Measurements from ENCODE around the gene SEL1L2.

The SEL1L2 gene

DNA sequence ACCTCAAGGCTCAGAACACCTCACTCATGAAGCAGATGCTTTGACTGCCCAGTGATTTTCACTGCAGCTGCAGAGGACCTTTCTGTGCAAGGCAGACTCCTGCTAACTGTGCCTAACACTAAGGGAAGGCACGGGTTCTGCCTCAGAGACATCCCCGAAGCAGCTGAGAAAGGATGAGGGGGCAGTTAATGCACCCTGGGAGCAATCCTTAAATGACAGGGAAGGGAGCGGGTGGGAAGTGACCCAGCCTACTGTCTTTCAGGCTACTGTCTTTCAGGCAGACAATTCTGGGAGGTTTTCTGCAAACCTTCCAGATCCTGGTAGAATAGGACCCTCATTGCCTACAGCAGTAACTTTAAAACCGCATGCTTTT, 150.3 kb downstream of the SEL1L2 start:
- no peak overlapping the region for H3K9ac ChIP-seq
- H3K79me2 ChIP-seq = no peaks in the 10 kb centered on the region
- no peaks in the 10 kb centered on the region for H3K4me1 ChIP-seq
- H3K27ac ChIP-seq = no peak overlapping the region
- H3K9me3 ChIP-seq (ENCODE audit: control insufficient read depth, low read length) = no peaks in the 10 kb centered on the region
- no peak overlapping the region for H2AFZ ChIP-seq
- TF ChIP-seq, protein P1, sequence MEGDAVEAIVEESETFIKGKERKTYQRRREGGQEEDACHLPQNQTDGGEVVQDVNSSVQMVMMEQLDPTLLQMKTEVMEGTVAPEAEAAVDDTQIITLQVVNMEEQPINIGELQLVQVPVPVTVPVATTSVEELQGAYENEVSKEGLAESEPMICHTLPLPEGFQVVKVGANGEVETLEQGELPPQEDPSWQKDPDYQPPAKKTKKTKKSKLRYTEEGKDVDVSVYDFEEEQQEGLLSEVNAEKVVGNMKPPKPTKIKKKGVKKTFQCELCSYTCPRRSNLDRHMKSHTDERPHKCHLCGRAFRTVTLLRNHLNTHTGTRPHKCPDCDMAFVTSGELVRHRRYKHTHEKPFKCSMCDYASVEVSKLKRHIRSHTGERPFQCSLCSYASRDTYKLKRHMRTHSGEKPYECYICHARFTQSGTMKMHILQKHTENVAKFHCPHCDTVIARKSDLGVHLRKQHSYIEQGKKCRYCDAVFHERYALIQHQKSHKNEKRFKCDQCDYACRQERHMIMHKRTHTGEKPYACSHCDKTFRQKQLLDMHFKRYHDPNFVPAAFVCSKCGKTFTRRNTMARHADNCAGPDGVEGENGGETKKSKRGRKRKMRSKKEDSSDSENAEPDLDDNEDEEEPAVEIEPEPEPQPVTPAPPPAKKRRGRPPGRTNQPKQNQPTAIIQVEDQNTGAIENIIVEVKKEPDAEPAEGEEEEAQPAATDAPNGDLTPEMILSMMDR (IDR thresholded peaks at IDR 0.05) = no peak
- H3K4me2 ChIP-seq (ENCODE audit: low read length) = no peak overlapping the region
- H3K27me3 ChIP-seq (ENCODE audit: control insufficient read depth, insufficient read depth, low read length) = no peaks in the 10 kb centered on the region
- H3K4me3 ChIP-seq (ENCODE audit: low read depth, low read length) = no peak overlapping the region
- no peaks in the 10 kb centered on the region for H3K36me3 ChIP-seq (ENCODE audit: control insufficient read depth, insufficient read depth, low read length)

DNA sequence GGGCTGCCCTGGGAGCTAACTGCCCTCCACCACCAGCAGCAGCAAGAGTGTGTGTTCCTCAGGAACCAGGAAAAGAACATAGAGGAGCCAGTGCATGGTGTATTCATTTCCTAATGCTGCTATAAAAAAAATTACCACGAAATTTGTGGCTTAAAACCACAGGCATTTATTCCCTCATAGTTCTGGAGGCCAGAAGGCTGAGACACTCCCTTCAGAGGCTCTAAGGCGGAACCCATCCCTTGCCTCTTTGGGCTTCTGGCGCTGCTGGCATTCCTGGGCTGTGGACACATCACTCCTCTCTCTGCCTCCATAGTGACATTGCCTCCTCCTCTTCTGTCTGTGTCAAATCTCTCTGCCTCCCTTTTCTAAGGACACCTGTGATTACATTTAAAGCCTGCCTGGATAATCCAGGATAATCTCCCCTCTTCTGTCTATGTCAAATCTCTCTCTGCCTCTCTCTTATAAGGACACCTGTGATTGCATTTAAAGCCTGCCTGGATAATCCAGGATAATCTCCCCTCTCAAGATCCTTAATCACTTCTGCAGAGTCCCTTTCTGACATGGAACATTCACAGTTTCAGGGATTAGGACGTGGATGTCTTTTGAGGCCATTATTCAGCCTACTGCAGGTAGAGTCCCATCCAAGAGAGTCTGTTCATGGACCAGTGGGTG, 150.9 kb downstream of the SEL1L2 start:
- Histone ChIP-seq H3K79me2 (no peaks in the 10 kb centered on the region), H3K9me3 (ENCODE audit: control insufficient read depth, low read length) (no peaks in the 10 kb centered on the region), H3K27me3 (ENCODE audit: control insufficient read depth, insufficient read depth, low read length) (no peaks in the 10 kb centered on the region), H3K27ac (no peak overlapping the region), H3K4me3 (ENCODE audit: low read depth, low read length) (no peak overlapping the region), H2AFZ (no peak overlapping the region), H3K9ac (no peak overlapping the region), H3K36me3 (ENCODE audit: control insufficient read depth, insufficient read depth, low read length) (no peaks in the 10 kb centered on the region), H3K4me2 (ENCODE audit: low read length) (no peak overlapping the region), H3K4me1 (no peaks in the 10 kb centered on the region)
- TF ChIP-seq, protein P1 (IDR thresholded peaks at IDR 0.05) = no peak

DNA sequence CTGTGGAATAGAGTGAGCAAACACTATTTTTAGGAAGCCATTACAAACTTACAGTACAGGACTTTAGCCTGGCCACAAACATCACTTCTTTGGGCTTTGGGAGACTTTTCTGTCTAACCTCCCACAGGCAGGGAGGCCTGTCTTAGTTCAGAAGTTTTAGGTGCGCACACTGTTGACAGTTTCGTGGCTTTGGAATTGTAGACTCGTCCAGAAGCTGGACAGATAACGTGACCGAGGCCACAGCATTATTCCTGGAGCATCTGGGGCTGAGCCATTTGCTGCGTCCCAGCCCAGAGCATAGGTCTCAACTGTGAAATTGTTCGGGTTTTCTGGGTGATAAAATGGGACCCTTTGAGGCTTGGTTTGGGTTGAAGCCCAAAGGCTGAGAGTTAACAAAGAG, 151.8 kb downstream of the SEL1L2 start:
- no peak overlapping the region for H3K4me3 ChIP-seq (ENCODE audit: low read depth, low read length)
- no peaks in the 10 kb centered on the region for H3K27me3 ChIP-seq (ENCODE audit: control insufficient read depth, insufficient read depth, low read length)
- H3K36me3 ChIP-seq (ENCODE audit: control insufficient read depth, insufficient read depth, low read length) = no peaks in the 10 kb centered on the region
- no peaks in the 10 kb centered on the region for H3K9me3 ChIP-seq (ENCODE audit: control insufficient read depth, low read length)
- H3K9ac ChIP-seq = no peak overlapping the region
- no peaks in the 10 kb centered on the region for H3K79me2 ChIP-seq
- H3K27ac ChIP-seq = no peak overlapping the region
- H3K4me1 ChIP-seq = no peaks in the 10 kb centered on the region
- TF ChIP-seq, protein P1 (IDR thresholded peaks at IDR 0.05) = no peak
- no peak overlapping the region for H3K4me2 ChIP-seq (ENCODE audit: low read length)
- no peak overlapping the region for H2AFZ ChIP-seq

DNA sequence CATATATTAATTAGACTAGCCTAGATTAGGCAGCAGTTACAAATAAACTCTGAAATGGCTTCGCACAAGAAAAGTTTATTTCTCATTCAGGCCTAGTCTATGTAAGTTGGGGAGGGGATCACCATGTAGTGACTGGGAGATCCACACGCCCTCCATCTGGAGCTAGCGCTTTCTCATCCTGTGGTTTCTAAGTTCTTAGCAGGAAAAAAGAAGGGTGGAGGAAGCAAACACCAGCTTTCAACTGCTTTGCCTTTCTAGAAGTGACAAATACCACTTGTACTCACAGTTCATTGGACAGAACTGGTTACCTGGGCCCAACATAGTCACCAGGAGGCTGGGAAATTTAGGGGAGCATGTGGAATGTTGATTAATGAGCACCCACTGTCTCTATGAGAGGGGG, 158.9 kb downstream of the SEL1L2 start:
- H3K79me2 ChIP-seq = no peaks in the 10 kb centered on the region
- H3K9me3 ChIP-seq (ENCODE audit: control insufficient read depth, low read length) = no peaks in the 10 kb centered on the region
- no peaks in the 10 kb centered on the region for H3K4me1 ChIP-seq
- no peaks in the 10 kb centered on the region for H3K27me3 ChIP-seq (ENCODE audit: control insufficient read depth, insufficient read depth, low read length)
- TF ChIP-seq, protein P1 (IDR thresholded peaks at IDR 0.05) = no peak
- H3K27ac ChIP-seq = no peak overlapping the region
- H3K36me3 ChIP-seq (ENCODE audit: control insufficient read depth, insufficient read depth, low read length) = no peaks in the 10 kb centered on the region
- no peak overlapping the region for H3K9ac ChIP-seq
- H3K4me3 ChIP-seq (ENCODE audit: low read depth, low read length) = no peak overlapping the region
- no peak overlapping the region for H3K4me2 ChIP-seq (ENCODE audit: low read length)
- no peak overlapping the region for H2AFZ ChIP-seq

DNA sequence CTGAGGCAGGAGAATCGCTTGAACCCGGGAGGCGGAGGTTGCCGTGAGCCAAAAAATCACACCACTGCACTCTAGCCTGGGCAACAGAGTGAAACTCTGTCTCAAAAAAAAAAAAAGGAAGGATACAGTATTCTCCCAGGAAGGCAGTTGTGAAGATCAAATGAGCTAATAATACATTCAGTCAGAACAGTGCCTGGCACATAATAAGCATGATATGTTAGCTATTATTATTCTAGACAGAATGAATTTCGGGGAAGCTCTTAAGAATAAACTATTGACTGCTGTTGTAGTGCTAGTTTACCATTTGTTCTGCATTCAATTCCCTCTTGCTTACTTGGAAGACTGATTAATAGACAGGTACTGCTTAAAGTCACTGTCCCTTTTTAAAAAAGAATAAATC, 164.9 kb downstream of the SEL1L2 start:
- Histone ChIP-seq H3K36me3 (ENCODE audit: control insufficient read depth, insufficient read depth, low read length) (no peaks in the 10 kb centered on the region), H3K27me3 (ENCODE audit: control insufficient read depth, insufficient read depth, low read length) (no peaks in the 10 kb centered on the region), H3K9ac (no peak overlapping the region), H3K9me3 (ENCODE audit: control insufficient read depth, low read length) (no peaks in the 10 kb centered on the region), H3K4me2 (ENCODE audit: low read length) (no peak overlapping the region), H3K27ac (no peak overlapping the region), H3K79me2 (no peaks in the 10 kb centered on the region), H3K4me1 (no peaks in the 10 kb centered on the region), H2AFZ (no peak overlapping the region), H3K4me3 (ENCODE audit: low read depth, low read length) (no peak overlapping the region)
- TF ChIP-seq, protein P1 (IDR thresholded peaks at IDR 0.05) = no peak
